Effector memory CD4-positive, alpha-beta T cell (primary cell): ENCODE results near the gene RFX8.
"Not testable (repeated sequence)": the region's sequence is repeated elsewhere in the genome, so short reads cannot be mapped to it uniquely, and the experiment has no call there.

Experiments
- DNase-seq, 3 donors: peaks; one replicate each; pipeline ENCODE4 v3.0.0-alpha.2; 2020
- H3K27ac ChIP-seq: 2 replicates; pipeline ENCODE4 v1.7.0; 2013; ENCODE audit warnings: mild to moderate bottlenecking, low read length, moderate library complexity; ENCODE audit not compliant: insufficient read depth, poor library complexity, severe bottlenecking
- H3K27me3 ChIP-seq: replicated peaks from 2 replicates; pipeline ENCODE4 v1.7.0; 2013; ENCODE audit warnings: mild to moderate bottlenecking, low read length; ENCODE audit not compliant: insufficient read depth, control insufficient read depth, poor library complexity, severe bottlenecking
- H3K36me3 ChIP-seq: 2 replicates; pipeline ENCODE4 v1.7.0; 2013; ENCODE audit warnings: mild to moderate bottlenecking, low read length, moderate library complexity; ENCODE audit not compliant: control insufficient read depth, insufficient read depth
- H3K4me1 ChIP-seq: 2 replicates; pipeline ENCODE4 v1.7.0; 2013; ENCODE audit warnings: low read length, mild to moderate bottlenecking; ENCODE audit not compliant: control insufficient read depth, insufficient read depth, poor library complexity, severe bottlenecking
- H3K4me3 ChIP-seq: 2 replicates; pipeline ENCODE4 v1.7.0; 2013; ENCODE audit warnings: low read length, low read depth, mild to moderate bottlenecking; ENCODE audit not compliant: insufficient read depth, poor library complexity, severe bottlenecking
- H3K9me3 ChIP-seq: 2 replicates; pipeline ENCODE4 v1.7.0; 2013; ENCODE audit warnings: mild to moderate bottlenecking, low read length, moderate library complexity; ENCODE audit not compliant: control insufficient read depth

RFX8 gene

GRCh38 chr2:101473911-101474701 lies 806 bp downstream of the RFX8 start:
- Histone ChIP-seq H3K4me3 (peak overlapping the region; percentile 60), H3K36me3 (no peaks in the 10 kb centered on the region), H3K4me1 (peaks cover 6% of the 10 kb centered on the region), H3K27ac (no peak overlapping the region), H3K9me3 (no peaks in the 10 kb centered on the region), H3K27me3 (no peaks in the 10 kb centered on the region)
- DNase-seq: no peak

GRCh38 chr2:101473591-101473910 lies 1.4 kb downstream of the RFX8 start:
- no peaks in the 10 kb centered on the region for H3K9me3 ChIP-seq
- no peak overlapping the region for H3K27ac ChIP-seq
- peak overlapping the region; percentile 60 for H3K4me3 ChIP-seq
- no peak for DNase-seq
- no peaks in the 10 kb centered on the region for H3K36me3 ChIP-seq
- no peaks in the 10 kb centered on the region for H3K27me3 ChIP-seq
- H3K4me1 ChIP-seq: peaks cover 6% of the 10 kb centered on the region

- no peak for DNase-seq
- Histone ChIP-seq H3K27ac (no peak overlapping the region), H3K4me3 (no peak overlapping the region), H3K9me3 (no peaks in the 10 kb centered on the region), H3K27me3 (no peaks in the 10 kb centered on the region), H3K36me3 (no peaks in the 10 kb centered on the region), H3K4me1 (peaks cover 2% of the 10 kb centered on the region)
These were observed 5.0 kb downstream of the RFX8 start for GRCh38 chr2:101469863-101470262.

- H3K9me3 ChIP-seq: no peaks in the 10 kb centered on the region
- H3K27me3 ChIP-seq: no peaks in the 10 kb centered on the region
- H3K36me3 ChIP-seq: no peaks in the 10 kb centered on the region
- DNase-seq: no peak
- H3K4me3 ChIP-seq: no peak overlapping the region
- no peaks in the 10 kb centered on the region for H3K4me1 ChIP-seq
- H3K27ac ChIP-seq: no peak overlapping the region
These were observed 7.6 kb downstream of the RFX8 start for GRCh38 chr2:101467306-101467705.

- DNase-seq: no peak
- no peaks in the 10 kb centered on the region for H3K27me3 ChIP-seq
- no peaks in the 10 kb centered on the region for H3K4me1 ChIP-seq
- H3K27ac ChIP-seq: no peak overlapping the region
- H3K4me3 ChIP-seq: no peak overlapping the region
- H3K9me3 ChIP-seq: no peaks in the 10 kb centered on the region
- H3K36me3 ChIP-seq: no peaks in the 10 kb centered on the region
These were observed 8.5 kb downstream of the RFX8 start for GRCh38 chr2:101466426-101466825.

GRCh38 chr2:101464841-101465240 lies 10.1 kb downstream of the RFX8 start:
- no peak overlapping the region for H3K27ac ChIP-seq
- H3K9me3 ChIP-seq: no peaks in the 10 kb centered on the region
- H3K27me3 ChIP-seq: no peaks in the 10 kb centered on the region
- no peaks in the 10 kb centered on the region for H3K36me3 ChIP-seq
- no peaks in the 10 kb centered on the region for H3K4me1 ChIP-seq
- no peak overlapping the region for H3K4me3 ChIP-seq
- no peak for DNase-seq

GRCh38 chr2:101463911-101464641 lies 10.8 kb downstream of the RFX8 start:
- Histone ChIP-seq H3K9me3 (no peaks in the 10 kb centered on the region), H3K4me1 (no peaks in the 10 kb centered on the region), H3K27me3 (no peaks in the 10 kb centered on the region), H3K27ac (no peak overlapping the region), H3K36me3 (no peaks in the 10 kb centered on the region), H3K4me3 (no peak overlapping the region)
- no peak for DNase-seq

GRCh38 chr2:101463421-101463820 lies 11.5 kb downstream of the RFX8 start:
- no peak overlapping the region for H3K4me3 ChIP-seq
- no peaks in the 10 kb centered on the region for H3K9me3 ChIP-seq
- no peaks in the 10 kb centered on the region for H3K4me1 ChIP-seq
- DNase-seq: no peak
- no peak overlapping the region for H3K27ac ChIP-seq
- H3K27me3 ChIP-seq: no peaks in the 10 kb centered on the region
- no peaks in the 10 kb centered on the region for H3K36me3 ChIP-seq

- no peaks in the 10 kb centered on the region for H3K36me3 ChIP-seq
- no peak for DNase-seq
- H3K4me3 ChIP-seq: no peak overlapping the region
- H3K9me3 ChIP-seq: no peaks in the 10 kb centered on the region
- no peaks in the 10 kb centered on the region for H3K27me3 ChIP-seq
- no peaks in the 10 kb centered on the region for H3K4me1 ChIP-seq
- no peak overlapping the region for H3K27ac ChIP-seq
These were observed 13.5 kb downstream of the RFX8 start for GRCh38 chr2:101461381-101461780.

- not testable (repeated sequence) for H3K4me3 ChIP-seq, H3K4me1 ChIP-seq, H3K36me3 ChIP-seq, H3K27ac ChIP-seq, DNase-seq, H3K27me3 ChIP-seq, H3K9me3 ChIP-seq
These were observed 20.5 kb downstream of the RFX8 start for GRCh38 chr2:101454408-101454807.
